Measurements from ENCODE around the gene UNC13A. TPM values are rescaled to one million over a fixed set of nuclear protein-coding genes. Genes with fewer than 3 reads are reported as not detected.

UNC13A gene
- total RNA-seq, 4 donors from 2014 or later: 0.21 to 0.78 (median 0.41) TPM

DNA sequence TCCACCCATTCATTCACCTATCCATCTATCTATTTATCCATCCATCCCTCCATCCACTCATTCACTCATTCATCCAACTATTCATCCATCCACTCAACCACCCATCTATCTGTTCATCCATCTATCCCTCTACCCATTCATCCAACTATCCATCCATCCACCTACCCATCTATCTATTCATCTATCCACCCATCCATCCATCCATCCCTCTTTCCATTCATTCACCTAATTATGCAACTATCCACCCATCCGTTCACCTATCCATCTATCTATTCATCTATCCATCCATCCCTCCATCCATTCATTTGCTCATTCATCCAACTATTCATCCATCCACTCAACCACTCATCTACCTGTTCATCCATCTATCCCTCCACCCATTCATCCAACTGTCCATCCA lies 54.5 kb downstream of the UNC13A start:
- Histone ChIP-seq H3K27ac (no peak overlapping the region), H3K9me3 (no peaks in the 10 kb centered on the region), H3K36me3 (no peaks in the 10 kb centered on the region), H3K4me3 (no peak overlapping the region), H3K27me3 (no peaks in the 10 kb centered on the region), H3K4me1 (no peaks in the 10 kb centered on the region)
- no peak for DNase-seq (ENCODE audit: low spot score in 2 of 2)
- 90 to 92% methylated on average over 1 of the region's 1 CpG for whole genome bisulfite sequencing, 2 donors
- TF ChIP-seq, protein P1, sequence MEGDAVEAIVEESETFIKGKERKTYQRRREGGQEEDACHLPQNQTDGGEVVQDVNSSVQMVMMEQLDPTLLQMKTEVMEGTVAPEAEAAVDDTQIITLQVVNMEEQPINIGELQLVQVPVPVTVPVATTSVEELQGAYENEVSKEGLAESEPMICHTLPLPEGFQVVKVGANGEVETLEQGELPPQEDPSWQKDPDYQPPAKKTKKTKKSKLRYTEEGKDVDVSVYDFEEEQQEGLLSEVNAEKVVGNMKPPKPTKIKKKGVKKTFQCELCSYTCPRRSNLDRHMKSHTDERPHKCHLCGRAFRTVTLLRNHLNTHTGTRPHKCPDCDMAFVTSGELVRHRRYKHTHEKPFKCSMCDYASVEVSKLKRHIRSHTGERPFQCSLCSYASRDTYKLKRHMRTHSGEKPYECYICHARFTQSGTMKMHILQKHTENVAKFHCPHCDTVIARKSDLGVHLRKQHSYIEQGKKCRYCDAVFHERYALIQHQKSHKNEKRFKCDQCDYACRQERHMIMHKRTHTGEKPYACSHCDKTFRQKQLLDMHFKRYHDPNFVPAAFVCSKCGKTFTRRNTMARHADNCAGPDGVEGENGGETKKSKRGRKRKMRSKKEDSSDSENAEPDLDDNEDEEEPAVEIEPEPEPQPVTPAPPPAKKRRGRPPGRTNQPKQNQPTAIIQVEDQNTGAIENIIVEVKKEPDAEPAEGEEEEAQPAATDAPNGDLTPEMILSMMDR (IDR thresholded peaks at IDR 0.05): no peak
- no peak for TF ChIP-seq EP300 (IDR thresholded peaks at IDR 0.05)
- TF ChIP-seq POLR2A (IDR thresholded peaks at IDR 0.05): no peak

DNA sequence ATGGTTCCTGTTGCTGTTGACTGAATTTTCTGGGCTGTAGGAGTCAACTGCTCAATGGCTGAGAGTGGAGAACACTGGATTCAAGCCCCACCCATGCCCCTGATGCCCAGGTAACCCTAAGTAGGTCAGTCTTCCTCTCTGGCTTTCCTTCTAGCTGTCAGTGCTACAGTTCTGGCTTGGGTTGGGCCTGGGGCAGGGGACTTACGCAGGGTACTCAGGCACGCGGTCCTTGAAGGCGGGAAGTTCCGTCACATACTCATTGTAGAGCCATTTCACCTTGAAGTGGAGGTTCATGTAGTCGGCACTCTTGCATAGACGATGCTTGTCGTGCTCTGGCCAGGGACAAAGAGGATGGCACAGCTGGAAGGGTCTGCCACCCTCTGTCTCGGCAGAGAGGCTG lies 55.6 kb downstream of the UNC13A start:
- no peak overlapping the region for H3K4me3 ChIP-seq
- no peaks in the 10 kb centered on the region for H3K36me3 ChIP-seq
- H3K27ac ChIP-seq: no peak overlapping the region
- H3K9me3 ChIP-seq: no peaks in the 10 kb centered on the region
- no peak for TF ChIP-seq EP300 (IDR thresholded peaks at IDR 0.05)
- TF ChIP-seq, protein P1 (IDR thresholded peaks at IDR 0.05): no peak
- TF ChIP-seq POLR2A (IDR thresholded peaks at IDR 0.05): no peak
- H3K4me1 ChIP-seq: no peaks in the 10 kb centered on the region
- no peak for DNase-seq (ENCODE audit: low spot score in 2 of 2)
- 89 to 90% methylated on average over 9 of the region's 9 CpGs for WGBS, 2 donors
- no peaks in the 10 kb centered on the region for H3K27me3 ChIP-seq

DNA sequence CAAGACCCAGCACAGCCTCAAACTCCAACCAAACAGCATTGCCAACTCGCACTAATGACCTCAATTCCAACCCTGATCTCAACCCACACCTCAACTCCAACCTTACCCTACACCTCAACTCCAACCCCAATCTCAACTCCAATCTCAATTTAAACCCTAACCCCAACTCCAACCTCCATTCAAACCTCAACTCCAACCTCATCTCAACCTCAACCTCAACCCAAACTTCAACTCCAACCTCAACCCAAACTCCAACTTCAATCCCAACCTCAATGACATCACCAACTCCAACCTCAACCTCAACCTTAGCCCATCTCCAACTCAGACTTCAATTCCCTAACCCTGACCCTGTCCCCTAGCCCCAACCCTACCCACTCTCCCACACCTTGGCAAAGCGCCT lies 58.4 kb downstream of the UNC13A start:
- Histone ChIP-seq H3K4me1 (no peaks in the 10 kb centered on the region), H3K4me3 (no peak overlapping the region), H3K27ac (no peak overlapping the region), H3K36me3 (no peaks in the 10 kb centered on the region), H3K27me3 (no peaks in the 10 kb centered on the region), H3K9me3 (no peaks in the 10 kb centered on the region)
- WGBS, 2 donors: 88 to 89% methylated on average over 2 of the region's 2 CpGs
- no peak for DNase-seq (ENCODE audit: low spot score in 2 of 2)
- TF ChIP-seq POLR2A (IDR thresholded peaks at IDR 0.05): no peak
- TF ChIP-seq, protein P1 (IDR thresholded peaks at IDR 0.05): no peak
- TF ChIP-seq EP300 (IDR thresholded peaks at IDR 0.05): no peak

DNA sequence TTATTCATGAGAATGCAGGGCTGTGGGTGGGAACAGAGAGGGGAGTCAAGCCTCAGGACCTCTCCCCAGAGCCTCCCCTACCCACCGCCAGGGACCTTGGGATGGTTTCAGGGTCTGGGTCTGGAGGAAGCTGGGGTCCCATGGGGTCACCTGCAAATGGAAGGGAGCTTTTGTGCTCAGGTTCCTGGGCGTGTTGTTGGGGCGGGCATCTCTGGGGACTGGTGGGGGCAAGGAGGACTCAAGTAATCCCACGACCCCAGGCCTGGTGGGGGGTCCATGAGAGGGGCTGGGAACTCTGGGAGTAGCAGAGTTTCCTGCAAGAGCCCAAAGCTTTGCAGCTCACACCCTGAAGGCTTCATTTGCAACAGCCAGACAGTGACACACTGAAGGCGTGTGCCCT lies 60.2 kb downstream of the UNC13A start:
- WGBS, 2 donors: 61 to 75% methylated on average over 5 of the region's 5 CpGs
- H3K27ac ChIP-seq: no peak overlapping the region
- H3K4me3 ChIP-seq: no peak overlapping the region
- H3K4me1 ChIP-seq: no peaks in the 10 kb centered on the region
- DNase-seq (ENCODE audit: low spot score in 2 of 2): no peak
- H3K27me3 ChIP-seq: no peaks in the 10 kb centered on the region
- TF ChIP-seq EP300 (IDR thresholded peaks at IDR 0.05): no peak
- TF ChIP-seq, protein P1 (IDR thresholded peaks at IDR 0.05): no peak
- TF ChIP-seq POLR2A (IDR thresholded peaks at IDR 0.05): no peak
- H3K9me3 ChIP-seq: no peaks in the 10 kb centered on the region
- no peaks in the 10 kb centered on the region for H3K36me3 ChIP-seq

DNA sequence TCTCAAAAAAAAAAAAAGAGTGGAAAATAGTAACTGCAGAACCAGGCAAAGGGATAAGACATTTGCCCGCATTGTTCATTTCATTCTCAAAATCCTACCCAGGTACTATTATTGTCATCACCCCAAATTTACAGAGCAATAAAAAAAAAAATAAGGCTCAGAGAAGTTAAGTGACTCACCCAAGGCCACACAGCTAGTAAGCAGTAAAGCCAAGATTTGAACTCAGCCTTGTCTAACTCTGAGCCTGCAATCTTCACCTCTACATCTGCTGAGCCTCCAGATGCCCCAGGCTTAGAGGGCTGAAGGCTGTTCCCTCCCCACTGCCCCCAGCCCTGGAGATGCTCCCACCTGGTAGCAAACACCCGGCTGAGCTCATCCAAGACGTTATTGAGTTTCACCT lies 61.0 kb downstream of the UNC13A start:
- no peak for DNase-seq (ENCODE audit: low spot score in 2 of 2)
- no peaks in the 10 kb centered on the region for H3K36me3 ChIP-seq
- WGBS, 2 donors: 81 to 90% methylated on average over 3 of the region's 3 CpGs
- peaks cover 0 to 2% (median 0%) of the 10 kb centered on the region in 4 donors for H3K9me3 ChIP-seq
- no peaks in the 10 kb centered on the region for H3K4me1 ChIP-seq
- no peak for TF ChIP-seq EP300 (IDR thresholded peaks at IDR 0.05)
- TF ChIP-seq, protein P1 (IDR thresholded peaks at IDR 0.05): no peak
- TF ChIP-seq POLR2A (IDR thresholded peaks at IDR 0.05): no peak
- H3K27me3 ChIP-seq: no peaks in the 10 kb centered on the region
- H3K27ac ChIP-seq: no peak overlapping the region
- H3K4me3 ChIP-seq: no peak overlapping the region

Data from tibial nerve (tissue), 4 donors.